ENCODE measurements around the gene OOSP3. TPM values are rescaled to one million over a fixed set of nuclear protein-coding genes. Genes with fewer than 3 reads are reported as not detected.

Gene OOSP3
- total RNA-seq, 1 experiment from 2014 or later: not detected

GRCh38 chr11:59918480-59918879, 39.9 kb downstream of the OOSP3 start:
- H3K4me2 ChIP-seq (ENCODE audit: low read length): no peak overlapping the region
- no peaks in the 10 kb centered on the region for H4K20me1 ChIP-seq (ENCODE audit: insufficient read depth)
- H3K79me2 ChIP-seq (ENCODE audit: insufficient read depth, low read length): no peaks in the 10 kb centered on the region
- ATAC-seq (no peak), DNase-seq (ENCODE audit: low read depth, low spot score) (no peak)
- H3K9me3 ChIP-seq (ENCODE audit: control insufficient read depth in 1 of 2, insufficient read depth in 1 of 2, low read depth in 1 of 2, low read length in 2 of 2): peaks cover 3 to 7% of the 10 kb centered on the region in 2 experiments; a peak in 2 of 4 replicates
- intact Hi-C loops (cut with micrococcal nuclease): loop anchor here (5.0 kb wide), 1 partner anchor 214 kb away; no protein-coding TSS in a partner anchor
- H3K27ac ChIP-seq (ENCODE audit: low read depth, low read length): no peak overlapping the region
- H2AFZ ChIP-seq (ENCODE audit: low read depth, low read length, poor library complexity, severe bottlenecking): no peak overlapping the region
- ChIA-PET CTCF (interaction anchor here (0.8 to 2.6 kb wide), 18 partner anchors 9 to 333 kb away, joined by 3 to 37 read pairs (median 4); partner anchors contain the start of genes CBLIF, MRPL16 and STX3), RAD21 (ENCODE audit: low non-redundant PET in 1 of 2, low total read pairs in 2 of 2, uncharacterized antibody in 2 of 2, unreplicated experiment in 2 of 2) (interaction anchor here (0.7 to 1.8 kb wide), 2 partner anchors 96 kb away, joined by 3 to 9 read pairs; no protein-coding TSS in a partner anchor), POLR2A (interaction anchor here (1.1 kb wide), 1 partner anchor 108 kb away, joined by 3 read pairs; the partner anchor contains the start of gene MRPL16)
- H3K4me1 ChIP-seq (ENCODE audit: control insufficient read depth in 1 of 2, insufficient read depth in 2 of 2, low read length in 2 of 2): no peaks in the 10 kb centered on the region
- BruUV-seq (replicated peaks): no TSS peak
- no peak overlapping the region for H3K4me3 ChIP-seq (replicated peaks in 1 of 2; ENCODE audit: low read depth in 1 of 2, low read length in 2 of 2)
- no peaks in the 10 kb centered on the region for H3K36me3 ChIP-seq (ENCODE audit: control insufficient read depth in 1 of 2, insufficient read depth in 2 of 2, low read length in 2 of 2)
- no peaks in the 10 kb centered on the region for H3K27me3 ChIP-seq (ENCODE audit: insufficient read depth, low read length)
- no peaks in the 10 kb centered on the region for H3K9me2 ChIP-seq (ENCODE audit: insufficient read depth)
- TF ChIP-seq EZH2phosphoT487 (IDR thresholded peaks at IDR 0.05; ENCODE audit: borderline replicate concordance) (no peak), MAX (IDR thresholded peaks at IDR 0.05) (no peak), ZFX (IDR thresholded peaks at IDR 0.05) (no peak), ZBTB33 (IDR thresholded peaks at IDR 0.05; ENCODE audit: extremely low read depth, insufficient replicate concordance, low read length) (no peak), EZH2 (IDR thresholded peaks at IDR 0.05) (no peak), YY1 (IDR thresholded peaks at IDR 0.05; ENCODE audit: extremely low read depth, insufficient replicate concordance, low read depth, low read length) (no peak), ATF3 (IDR thresholded peaks at IDR 0.05) (no peak), SIN3A (IDR thresholded peaks at IDR 0.05; ENCODE audit: low read depth) (no peak), ELF1 (IDR thresholded peaks at IDR 0.05; ENCODE audit: borderline replicate concordance, low read depth) (no peak), CTCF (IDR thresholded peaks at IDR 0.05 in 2 of 3, conservative IDR thresholded peaks at IDR 0.05 in 1 of 3; ENCODE audit: borderline replicate concordance in 1 of 3, insufficient read depth in 1 of 3, low read depth in 2 of 3, low read length in 2 of 3) (no peak)
- no peak overlapping the region for H3K9ac ChIP-seq (ENCODE audit: low read length)
